ENCODE data around the gene FBXL15. TPM values are rescaled to one million over a fixed set of nuclear protein-coding genes. Genes with fewer than 3 reads are reported as not detected.
"Not testable (repeated sequence)": the region's sequence is repeated elsewhere in the genome, so short reads cannot be mapped to it uniquely, and the experiment has no call there.

Gene FBXL15
- total RNA-seq, 1 experiment from 2014 or later = 11.0 TPM

GRCh38 chr10:102454662-102455487 is 34.2 kb downstream of the FBXL15 start:
- not testable (repeated sequence) for H3K27ac ChIP-seq; H3K36me3 ChIP-seq; H3K27me3 ChIP-seq (replicated peaks); DNase-seq (ENCODE audit: low read depth in 1 of 2, low spot score in 2 of 2); H3K4me3 ChIP-seq; H3K9me3 ChIP-seq (replicated peaks)
- peaks cover 44% of the 10 kb centered on the region for H3K4me1 ChIP-seq (replicated peaks)

GRCh38 chr10:102455893-102456471 is 35.3 kb downstream of the FBXL15 start:
- Histone ChIP-seq H3K27me3 (replicated peaks) (no peaks in the 10 kb centered on the region), H3K27ac (0 out of 2 replicates have a peak overlapping the region, but pooled peaks have one; percentile 16), H3K36me3 (peaks cover 3% of the 10 kb centered on the region; the same call in 1 of the 2 replicates), H3K4me3 (no peak overlapping the region), H3K4me1 (replicated peaks) (peaks cover 35% of the 10 kb centered on the region), H3K9me3 (replicated peaks) (no peaks in the 10 kb centered on the region)
- no peak for DNase-seq (ENCODE audit: low read depth in 1 of 2, low spot score in 2 of 2)

GRCh38 chr10:102457591-102458150 is 37.0 kb downstream of the FBXL15 start:
- DNase-seq (ENCODE audit: low read depth in 1 of 2, low spot score in 2 of 2) = no peak
- H3K9me3 ChIP-seq (replicated peaks) = no peaks in the 10 kb centered on the region
- H3K4me1 ChIP-seq (replicated peaks) = peaks cover 34% of the 10 kb centered on the region
- no peak overlapping the region for H3K27ac ChIP-seq
- H3K36me3 ChIP-seq = 0 out of 2 replicates have a peak, but pooled peaks cover under 1% of the 10 kb centered on the region
- H3K4me3 ChIP-seq = no peak overlapping the region
- H3K27me3 ChIP-seq (replicated peaks) = no peaks in the 10 kb centered on the region

- Histone ChIP-seq H3K27me3 (replicated peaks) (no peaks in the 10 kb centered on the region), H3K4me3 (no peak overlapping the region), H3K9me3 (replicated peaks) (no peaks in the 10 kb centered on the region), H3K36me3 (no peaks in the 10 kb centered on the region), H3K4me1 (replicated peaks) (peaks cover 24% of the 10 kb centered on the region), H3K27ac (no peak overlapping the region)
- no peak for DNase-seq (ENCODE audit: low read depth in 1 of 2, low spot score in 2 of 2)
These were observed 38.0 kb downstream of the FBXL15 start for GRCh38 chr10:102458656-102459055.

- Histone ChIP-seq H3K4me1 (replicated peaks) (peaks cover 15% of the 10 kb centered on the region), H3K4me3 (peak overlapping the region; percentile 31; the same call in 1 of the 2 replicates), H3K36me3 (no peaks in the 10 kb centered on the region), H3K9me3 (replicated peaks) (no peaks in the 10 kb centered on the region), H3K27ac (no peak overlapping the region), H3K27me3 (replicated peaks) (no peaks in the 10 kb centered on the region)
- DNase-seq (ENCODE audit: low read depth in 1 of 2, low spot score in 2 of 2) = no peak
These were observed 40.2 kb downstream of the FBXL15 start for GRCh38 chr10:102460836-102461186.

GRCh38 chr10:102461187-102462054 is 40.8 kb downstream of the FBXL15 start:
- Histone ChIP-seq H3K4me1 (replicated peaks) (peaks cover 10% of the 10 kb centered on the region), H3K9me3 (replicated peaks) (no peaks in the 10 kb centered on the region), H3K27ac (no peak overlapping the region), H3K27me3 (replicated peaks) (no peaks in the 10 kb centered on the region), H3K4me3 (peak overlapping the region; percentile 31), H3K36me3 (no peaks in the 10 kb centered on the region)
- peak; percentile 42 to 80 for DNase-seq (ENCODE audit: low read depth in 1 of 2, low spot score in 2 of 2)

GRCh38 chr10:102462512-102463054 is 41.9 kb downstream of the FBXL15 start:
- Histone ChIP-seq H3K4me3 (no peak overlapping the region), H3K9me3 (replicated peaks) (no peaks in the 10 kb centered on the region), H3K27ac (no peak overlapping the region), H3K4me1 (replicated peaks) (peaks cover 10% of the 10 kb centered on the region), H3K27me3 (replicated peaks) (no peaks in the 10 kb centered on the region), H3K36me3 (no peaks in the 10 kb centered on the region)
- DNase-seq (ENCODE audit: low read depth in 1 of 2, low spot score in 2 of 2) = no peak

GRCh38 chr10:102463983-102464382 is 43.3 kb downstream of the FBXL15 start:
- Histone ChIP-seq H3K27ac (no peak overlapping the region), H3K27me3 (replicated peaks) (no peaks in the 10 kb centered on the region), H3K4me1 (replicated peaks) (peaks cover 10% of the 10 kb centered on the region), H3K9me3 (replicated peaks) (no peaks in the 10 kb centered on the region), H3K4me3 (no peak overlapping the region), H3K36me3 (no peaks in the 10 kb centered on the region)
- no peak for DNase-seq (ENCODE audit: low read depth in 1 of 2, low spot score in 2 of 2)

GRCh38 chr10:102465466-102465865 is 44.8 kb downstream of the FBXL15 start:
- Histone ChIP-seq H3K9me3 (replicated peaks) (no peaks in the 10 kb centered on the region), H3K4me3 (no peak overlapping the region)
- no peak for DNase-seq (ENCODE audit: low read depth in 1 of 2, low spot score in 2 of 2)

GRCh38 chr10:102467318-102467717 is 46.7 kb downstream of the FBXL15 start:
- no peak for DNase-seq (ENCODE audit: low read depth in 1 of 2, low spot score in 2 of 2)
- no peaks in the 10 kb centered on the region for H3K4me1 ChIP-seq (replicated peaks)
- no peaks in the 10 kb centered on the region for H3K9me3 ChIP-seq (replicated peaks)
- H3K27me3 ChIP-seq (replicated peaks) = no peaks in the 10 kb centered on the region
- no peak overlapping the region for H3K27ac ChIP-seq
- no peaks in the 10 kb centered on the region for H3K36me3 ChIP-seq
- H3K4me3 ChIP-seq = no peak overlapping the region

More at GRCh38 chr10:102465466-102465865, 44.8 kb downstream of the FBXL15 start:
- Histone ChIP-seq H3K36me3 (no peaks in the 10 kb centered on the region), H3K27me3 (replicated peaks) (no peaks in the 10 kb centered on the region), H3K27ac (no peak overlapping the region), H3K4me1 (replicated peaks) (peaks cover 10% of the 10 kb centered on the region)

GRCh38 chr10:102467971-102468438 is 47.4 kb downstream of the FBXL15 start:
- no peak overlapping the region for H3K27ac ChIP-seq
- H3K9me3 ChIP-seq (replicated peaks) = no peaks in the 10 kb centered on the region
- no peak for DNase-seq (ENCODE audit: low read depth in 1 of 2, low spot score in 2 of 2)
- H3K36me3 ChIP-seq = no peaks in the 10 kb centered on the region
- H3K27me3 ChIP-seq (replicated peaks) = no peaks in the 10 kb centered on the region
- no peaks in the 10 kb centered on the region for H3K4me1 ChIP-seq (replicated peaks)
- H3K4me3 ChIP-seq = no peak overlapping the region

- no peak overlapping the region for H3K27ac ChIP-seq
- H3K27me3 ChIP-seq (replicated peaks) = no peaks in the 10 kb centered on the region
- no peaks in the 10 kb centered on the region for H3K9me3 ChIP-seq (replicated peaks)
- H3K4me3 ChIP-seq = no peak overlapping the region
- DNase-seq (ENCODE audit: low read depth in 1 of 2, low spot score in 2 of 2) = no peak
- no peaks in the 10 kb centered on the region for H3K4me1 ChIP-seq (replicated peaks)
- H3K36me3 ChIP-seq = no peaks in the 10 kb centered on the region
These were observed 48.0 kb downstream of the FBXL15 start for GRCh38 chr10:102468683-102469082.

Data from SJSA1 (cell line).